ENCODE results near the gene PLEKHA1. TPM values are rescaled to one million over a fixed set of nuclear protein-coding genes. Genes with fewer than 3 reads are reported as not detected.
A peak's percentile ranks its signal among the peaks of the same experiment; 100 is the strongest.

PLEKHA1 gene
- total and polyA plus RNA-seq, 2 experiments from 2014 or later = 54.0 to 62.6 TPM

GRCh38 chr10:122347170-122347841 lies 27.2 kb upstream of the PLEKHA1 start:
- Histone ChIP-seq H3K36me3 (replicated peaks; ENCODE audit: insufficient read depth, low read depth) (no peaks in the 10 kb centered on the region), H4K20me1 (ENCODE audit: insufficient read depth, poor library complexity, severe bottlenecking) (no peaks in the 10 kb centered on the region), H3K4me3 (no peak overlapping the region), H3K4me2 (no peak overlapping the region), H3K27ac (peak overlapping the region; percentile 96), H3K9me3 (ENCODE audit: low read depth) (no peaks in the 10 kb centered on the region), H3K4me1 (ENCODE audit: insufficient read depth) (peaks cover 28% of the 10 kb centered on the region), H2AFZ (no peak overlapping the region), H3K27me3 (no peaks in the 10 kb centered on the region), H3K9me2 (replicated peaks; ENCODE audit: insufficient read depth) (no peaks in the 10 kb centered on the region), H3K79me2 (no peaks in the 10 kb centered on the region)
- TF ChIP-seq CTCF (IDR thresholded peaks at IDR 0.05; ENCODE audit: poor library complexity) (no peak), EZH2phosphoT487 (IDR thresholded peaks at IDR 0.05; ENCODE audit: low read depth, severe bottlenecking, unreplicated experiment) (no peak), EZH2 (IDR thresholded peaks at IDR 0.05; ENCODE audit: borderline replicate concordance) (no peak)
- DNase-seq (ENCODE audit: low spot score) = no peak
- WGBS (ENCODE audit: low lambda C conversion rate, missing lambda C conversion rate) = 94% methylated on average over 8 of the region's 8 CpGs

- no peak overlapping the region for H2AFZ ChIP-seq
- TF ChIP-seq CTCF (IDR thresholded peaks at IDR 0.05; ENCODE audit: poor library complexity) (no peak), EZH2 (IDR thresholded peaks at IDR 0.05; ENCODE audit: borderline replicate concordance) (no peak), EZH2phosphoT487 (IDR thresholded peaks at IDR 0.05; ENCODE audit: low read depth, severe bottlenecking, unreplicated experiment) (no peak)
- no peaks in the 10 kb centered on the region for H3K79me2 ChIP-seq
- no peaks in the 10 kb centered on the region for H4K20me1 ChIP-seq (ENCODE audit: insufficient read depth, poor library complexity, severe bottlenecking)
- no peak for DNase-seq (ENCODE audit: low spot score)
- peaks cover 28% of the 10 kb centered on the region for H3K4me1 ChIP-seq (ENCODE audit: insufficient read depth)
- H3K27me3 ChIP-seq = no peaks in the 10 kb centered on the region
- H3K36me3 ChIP-seq (replicated peaks; ENCODE audit: insufficient read depth, low read depth) = no peaks in the 10 kb centered on the region
- no peaks in the 10 kb centered on the region for H3K9me2 ChIP-seq (replicated peaks; ENCODE audit: insufficient read depth)
- H3K9me3 ChIP-seq (ENCODE audit: low read depth) = no peaks in the 10 kb centered on the region
- 83% methylated on average over 4 of the region's 4 CpGs for WGBS (ENCODE audit: low lambda C conversion rate, missing lambda C conversion rate)
- no peak overlapping the region for H3K4me2 ChIP-seq
- H3K4me3 ChIP-seq = no peak overlapping the region
- H3K27ac ChIP-seq = peak overlapping the region; percentile 96
Observed at GRCh38 chr10:122348512-122348911, 26.0 kb upstream of the PLEKHA1 start.

- Histone ChIP-seq H3K4me1 (ENCODE audit: insufficient read depth) (peaks cover 28% of the 10 kb centered on the region), H3K9me2 (replicated peaks; ENCODE audit: insufficient read depth) (no peaks in the 10 kb centered on the region), H3K27me3 (no peaks in the 10 kb centered on the region), H2AFZ (no peak overlapping the region), H3K79me2 (no peaks in the 10 kb centered on the region), H3K4me2 (no peak overlapping the region), H4K20me1 (ENCODE audit: insufficient read depth, poor library complexity, severe bottlenecking) (no peaks in the 10 kb centered on the region), H3K27ac (peak overlapping the region; percentile 96), H3K36me3 (replicated peaks; ENCODE audit: insufficient read depth, low read depth) (no peaks in the 10 kb centered on the region), H3K4me3 (no peak overlapping the region), H3K9me3 (ENCODE audit: low read depth) (no peaks in the 10 kb centered on the region)
- no peak for TF ChIP-seq EZH2phosphoT487 (IDR thresholded peaks at IDR 0.05; ENCODE audit: low read depth, severe bottlenecking, unreplicated experiment)
- TF ChIP-seq CTCF (IDR thresholded peaks at IDR 0.05; ENCODE audit: poor library complexity) = no peak
- no peak for TF ChIP-seq EZH2 (IDR thresholded peaks at IDR 0.05; ENCODE audit: borderline replicate concordance)
- DNase-seq (ENCODE audit: low spot score) = peak; percentile 53
- 65% methylated on average over 7 of the region's 7 CpGs for WGBS (ENCODE audit: low lambda C conversion rate, missing lambda C conversion rate)
Observed at GRCh38 chr10:122348935-122349361, 25.6 kb upstream of the PLEKHA1 start.
